B cell (primary cell): ENCODE data around the gene PCIF1. TPM values are rescaled to one million over a fixed set of nuclear protein-coding genes. Genes with fewer than 3 reads are reported as not detected.

Experiments used
- ATAC-seq: fragments of 200-7000 bp; cut with Tn5 transposase; one replicate; pipeline ENCODE4 v1.10.0; 2021; ENCODE audit warnings: low read depth, mild to moderate bottlenecking, moderate number of reproducible peaks, moderate library complexity
- CTCF ChIA-PET: fragments of 350-600 bp; sonication (Branson Sonifier 250); formaldehyde crosslinking; loops from one replicate; lab custom pipeline; 2021; ENCODE audit warnings: antibody characterized with exemption, inconsistent platforms; lab: Charles Lee
- POLR2A ChIA-PET: fragments of 350-600 bp; sonication (Branson Sonifier 250); formaldehyde crosslinking; loops from one replicate; lab custom pipeline; 2021; ENCODE audit warnings: antibody characterized with exemption; lab: Charles Lee
- DNase-seq: peaks from one replicate; pipeline ENCODE4 v3.0.0; 2013
- H2AFZ ChIP-seq: 2 replicates; pipeline ENCODE4 v1.6.1; 2012; ENCODE audit warnings: mild to moderate bottlenecking, low read depth, low read length; ENCODE audit not compliant: insufficient read depth, poor library complexity, severe bottlenecking
- H3K27ac ChIP-seq, 2 donors: 1 replicate in 1 of 2; 2 replicates in 1 of 2; pipeline ENCODE4 v1.5.1; 2012 to 2013; ENCODE audit warnings: low read length in 2 of 2, mild to moderate bottlenecking in 2 of 2, moderate library complexity in 1 of 2
- H3K27me3 ChIP-seq, 4 experiments: fragments of 200-600 bp in 1 of 4; sonication (generic) in 1 of 4; replicated peaks in 1 of 4; 1 replicate in 2 of 4; 2 replicates in 2 of 4; pipeline versions ENCODE4 v1.6.1 to v1.7.0; 2013 to 2016; ENCODE audit warnings: low read length in 3 of 4, mild to moderate bottlenecking in 2 of 4, mixed read lengths in 1 of 4, moderate library complexity in 1 of 4; ENCODE audit not compliant: insufficient read depth in 4 of 4, control insufficient read depth in 3 of 4; ENCODE audit errors: control extremely low read depth in 1 of 4
- H3K36me3 ChIP-seq, 2 experiments: replicated peaks in 1 of 2; 1 replicate in 1 of 2; 2 replicates in 1 of 2; pipeline versions ENCODE4 v1.6.1 to v1.7.1; 2013; ENCODE audit warnings: low read length in 1 of 2; ENCODE audit not compliant: insufficient read depth in 2 of 2, control insufficient read depth in 1 of 2; ENCODE audit errors: control extremely low read depth in 1 of 2, extremely low read depth in 1 of 2
- H3K4me1 ChIP-seq, 2 donors: fragments of 200-600 bp in 1 of 2; sonication (generic) in 1 of 2; 1 replicate in 1 of 2; 2 replicates in 1 of 2; pipeline versions ENCODE4 v1.5.1 to v1.6.1; 2013 to 2017; ENCODE audit warnings: low read length in 2 of 2; ENCODE audit not compliant: control insufficient read depth in 2 of 2, insufficient read depth in 2 of 2
- H3K4me2 ChIP-seq: replicated peaks from 2 replicates; pipeline ENCODE3; 2012; ENCODE audit warnings: mild to moderate bottlenecking, low read depth, low read length; ENCODE audit not compliant: poor library complexity, severe bottlenecking
- H3K4me3 ChIP-seq, 5 experiments: fragments of 200-600 bp in 1 of 5; sonication (generic) in 1 of 5; 1 replicate in 3 of 5; 2 replicates in 2 of 5; pipeline versions ENCODE4 v1.5.1 to v1.7.0; 2011 to 2016; ENCODE audit warnings: low read length in 4 of 5, mild to moderate bottlenecking in 4 of 5, low read depth in 2 of 5, control low read depth in 1 of 5, moderate library complexity in 1 of 5; ENCODE audit not compliant: insufficient read depth in 1 of 5; ENCODE audit errors: control extremely low read depth in 1 of 5, extremely low read depth in 1 of 5
- H3K79me2 ChIP-seq: fragments of 200-600 bp; sonication (generic); one replicate; pipeline ENCODE4 v1.6.0; 2016; ENCODE audit warnings: low read length; ENCODE audit not compliant: control insufficient read depth, insufficient read depth
- H3K9ac ChIP-seq: fragments of 200-600 bp; sonication (generic); 2 replicates; pipeline ENCODE4 v1.6.1; 2017; ENCODE audit warnings: mild to moderate bottlenecking, low read length, moderate library complexity
- H3K9me3 ChIP-seq, 3 donors: one replicate each; pipeline versions ENCODE4 v1.6.1 to v1.7.1; 2013; ENCODE audit warnings: low read length in 2 of 3; ENCODE audit not compliant: control insufficient read depth in 2 of 3, insufficient read depth in 1 of 3; ENCODE audit errors: control extremely low read depth in 1 of 3
- H4K20me1 ChIP-seq: 2 replicates; pipeline ENCODE4 v1.6.0; 2012; ENCODE audit warnings: mild to moderate bottlenecking, low read length; ENCODE audit not compliant: insufficient read depth, control insufficient read depth, poor library complexity, severe bottlenecking
- H3K27ac Mint-ChIP-seq: one replicate; pipeline ENCODE4 v1.8.0; 2021; ENCODE audit warnings: mixed read lengths
- H3K27me3 Mint-ChIP-seq: one replicate; pipeline ENCODE4 v1.8.0; 2021; ENCODE audit warnings: mixed read lengths
- H3K4me1 Mint-ChIP-seq: one replicate; pipeline ENCODE4 v1.8.0; 2021; ENCODE audit warnings: mixed read lengths
- H3K4me3 Mint-ChIP-seq: one replicate; pipeline ENCODE4 v1.8.0; 2021; ENCODE audit warnings: mixed read lengths
- H3K9me3 Mint-ChIP-seq: one replicate; pipeline ENCODE4 v1.8.0; 2022; ENCODE audit warnings: mixed read lengths; ENCODE audit not compliant: insufficient read depth
- EZH2 ChIP-seq: IDR thresholded peaks from 2 replicates; pipeline ENCODE4 v1.6.1; 2012; ENCODE audit warnings: borderline replicate concordance, low read depth, mild to moderate bottlenecking, moderate library complexity, low read length; ENCODE audit not compliant: insufficient read depth, poor library complexity, severe bottlenecking
- WGBS: methylation state at CpG from one replicate; pipeline ENCODE4 v1.1.5; 2013; ENCODE audit warnings: missing lambda C conversion rate; ENCODE audit not compliant: insufficient coverage; 5-methylcytosine and 5-hydroxymethylcytosine counted together
- intact Hi-C: fragments of 100-400 bp; cut with micrococcal nuclease; formaldehyde crosslinking; loops from one replicate; pipeline ENCODE4 v1.10.0; 2022
- polyA plus RNA-seq: library from polyadenylated mRNA; depleted of rRNA; stranded (reverse); fragments of >200 nt; gene quantifications from 2 replicates; pipeline ENCODE4 v1.2.3, GENCODE V29; 2012
- total RNA-seq, 2 donors: library from RNA; stranded (reverse); fragments of 120-200 nt in 1 of 2; gene quantifications; 1 replicate in 1 of 2; 2 replicates in 1 of 2; pipeline versions ENCODE4 v1.2.3 to v1.2.4, GENCODE V29; 2013 to 2022
- TF ChIP-seq, protein P1 (sequence below): fragments of 200-600 bp; IDR thresholded peaks from one replicate; pipeline ENCODE4 v1.8.0; 2022; ENCODE audit warnings: antibody characterized with exemption, mild to moderate bottlenecking

The PCIF1 gene
- total and polyA plus RNA-seq, 2 donors (not counting 1 experiment from before 2014, with no cell fraction given), result 74.2 to 79.2 TPM

DNA sequence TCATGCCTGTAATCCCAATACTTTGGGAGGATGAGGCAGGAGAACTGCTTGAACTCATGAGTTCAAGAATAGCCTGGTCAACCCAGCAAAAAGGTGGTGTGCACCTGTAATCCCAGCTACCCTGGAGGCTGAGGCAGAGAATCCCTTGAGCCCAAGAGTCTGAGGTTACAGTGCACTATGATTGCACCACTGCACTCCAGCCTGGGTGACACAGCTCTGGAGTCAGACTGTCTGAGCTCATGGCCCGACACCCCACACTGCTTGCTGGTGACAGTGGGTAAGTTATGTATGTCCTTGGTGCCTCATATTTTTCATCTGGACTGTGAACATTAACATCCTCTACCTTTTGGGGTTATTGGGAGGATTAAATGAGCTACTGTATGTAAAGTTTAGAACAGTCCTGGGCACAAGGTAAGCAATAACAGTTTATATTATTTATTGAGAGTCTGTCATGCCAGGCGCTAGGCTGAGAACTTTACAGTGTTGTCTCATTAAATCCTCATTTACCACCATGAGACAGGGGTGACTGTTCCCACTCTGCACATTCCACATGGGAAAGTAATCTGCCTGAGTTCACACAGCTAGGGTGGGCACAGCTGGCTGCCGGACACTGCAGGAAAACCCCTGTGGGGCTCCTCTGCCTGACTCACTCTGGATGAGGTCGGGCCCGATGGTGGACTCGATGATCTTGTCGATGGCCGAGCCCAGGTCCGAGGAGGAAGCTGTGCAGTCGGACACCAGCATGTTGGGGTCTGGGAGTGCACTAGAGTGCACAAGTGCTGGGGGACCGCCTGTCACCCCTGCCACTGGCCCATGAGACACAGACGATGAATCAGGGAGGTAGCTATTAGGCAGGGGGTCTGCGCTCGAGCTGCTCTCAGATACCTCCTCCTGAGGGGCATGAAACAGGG is 34.6 kb downstream of the PCIF1 start:
- WGBS, result 94% methylated on average over 13 of the region's 14 CpGs

More for the DNA sequence above, 34.6 kb downstream of the PCIF1 start:
- Histone ChIP-seq H3K4me3 (no peak overlapping the region), H4K20me1 (peaks cover 30% of the 10 kb centered on the region), H3K4me2 (peak overlapping the region; percentile 82), H3K9ac (no peak overlapping the region), H3K9me3 (no peaks in the 10 kb centered on the region), H3K79me2 (peaks cover 39% of the 10 kb centered on the region), H3K27me3 (no peaks in the 10 kb centered on the region), H2AFZ (no peak overlapping the region), H3K27ac (no peak overlapping the region), H3K4me1 (peaks cover 23 to 27% of the 10 kb centered on the region in 2 donors), H3K36me3 (peaks cover 0 to 49% of the 10 kb centered on the region in 2 experiments)
- H3K9me3 Mint-ChIP-seq, result no peaks in the 10 kb centered on the region
- peaks cover 32% of the 10 kb centered on the region for H3K4me1 Mint-ChIP-seq
- ChIA-PET CTCF (interaction anchor here (0.8 to 6.4 kb wide), 25 partner anchors 8 to 380 kb away, joined by 3 to 59 read pairs (median 5); partner anchors contain the start of genes CTSA, NEURL2, PCIF1 and ZSWIM1), POLR2A (interaction anchor here (1.6 to 4.7 kb wide), 2 partner anchors 34 to 79 kb away, joined by 5 to 62 read pairs; partner anchors contain the start of genes NEURL2 and PCIF1)
- H3K27me3 Mint-ChIP-seq, result no peaks in the 10 kb centered on the region
- ATAC-seq (no peak), DNase-seq (no peak)
- peak overlapping the region; percentile 100 for H3K27ac Mint-ChIP-seq
- H3K4me3 Mint-ChIP-seq, result no peak overlapping the region
- TF ChIP-seq, protein P1, sequence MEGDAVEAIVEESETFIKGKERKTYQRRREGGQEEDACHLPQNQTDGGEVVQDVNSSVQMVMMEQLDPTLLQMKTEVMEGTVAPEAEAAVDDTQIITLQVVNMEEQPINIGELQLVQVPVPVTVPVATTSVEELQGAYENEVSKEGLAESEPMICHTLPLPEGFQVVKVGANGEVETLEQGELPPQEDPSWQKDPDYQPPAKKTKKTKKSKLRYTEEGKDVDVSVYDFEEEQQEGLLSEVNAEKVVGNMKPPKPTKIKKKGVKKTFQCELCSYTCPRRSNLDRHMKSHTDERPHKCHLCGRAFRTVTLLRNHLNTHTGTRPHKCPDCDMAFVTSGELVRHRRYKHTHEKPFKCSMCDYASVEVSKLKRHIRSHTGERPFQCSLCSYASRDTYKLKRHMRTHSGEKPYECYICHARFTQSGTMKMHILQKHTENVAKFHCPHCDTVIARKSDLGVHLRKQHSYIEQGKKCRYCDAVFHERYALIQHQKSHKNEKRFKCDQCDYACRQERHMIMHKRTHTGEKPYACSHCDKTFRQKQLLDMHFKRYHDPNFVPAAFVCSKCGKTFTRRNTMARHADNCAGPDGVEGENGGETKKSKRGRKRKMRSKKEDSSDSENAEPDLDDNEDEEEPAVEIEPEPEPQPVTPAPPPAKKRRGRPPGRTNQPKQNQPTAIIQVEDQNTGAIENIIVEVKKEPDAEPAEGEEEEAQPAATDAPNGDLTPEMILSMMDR, result no peak
- TF ChIP-seq EZH2, result no peak
- intact Hi-C loops, result no loop called here
